CD14-positive monocyte (primary cell): ENCODE data around the gene PPBP. TPM values are rescaled to one million over a fixed set of nuclear protein-coding genes. Genes with fewer than 3 reads are reported as not detected.

Source experiments
- DNase-seq, 3 donors: peaks; one replicate each; pipeline ENCODE4 v3.0.0-alpha.2; 2011 to 2022
- H2AFZ ChIP-seq: 2 replicates; pipeline ENCODE4 v1.6.0; 2012; ENCODE audit warnings: mild to moderate bottlenecking, low read depth, low read length, inconsistent platforms; ENCODE audit not compliant: insufficient read depth, poor library complexity, severe bottlenecking
- H3K27ac ChIP-seq, 2 donors: 1 replicate in 1 of 2; 2 replicates in 1 of 2; pipeline ENCODE4 v1.5.1; 2012 to 2013; ENCODE audit warnings: low read length in 2 of 2, control low read depth in 1 of 2, inconsistent platforms in 1 of 2, low read depth in 1 of 2, mild to moderate bottlenecking in 1 of 2
- H3K27me3 ChIP-seq, 2 donors: one replicate each; pipeline versions ENCODE4 v1.6.0 to v1.6.1; 2011 to 2013; ENCODE audit warnings: low read length in 2 of 2; ENCODE audit not compliant: control insufficient read depth in 2 of 2, insufficient read depth in 2 of 2
- H3K36me3 ChIP-seq, 2 donors: replicated peaks in 1 of 2; 1 replicate in 1 of 2; 2 replicates in 1 of 2; pipeline versions ENCODE4 v1.5.1 to v1.6.1; 2012 to 2013; ENCODE audit warnings: low read length in 2 of 2, control low read depth in 1 of 2, inconsistent platforms in 1 of 2, mild to moderate bottlenecking in 1 of 2; ENCODE audit not compliant: insufficient read depth in 2 of 2, control insufficient read depth in 1 of 2
- H3K4me1 ChIP-seq, 2 donors: 1 replicate in 1 of 2; 2 replicates in 1 of 2; pipeline versions ENCODE4 v1.5.1 to v1.6.1; 2012 to 2013; ENCODE audit warnings: low read length in 2 of 2, control low read depth in 1 of 2, inconsistent platforms in 1 of 2, mild to moderate bottlenecking in 1 of 2, moderate library complexity in 1 of 2; ENCODE audit not compliant: insufficient read depth in 2 of 2, control insufficient read depth in 1 of 2
- H3K4me2 ChIP-seq: replicated peaks from 2 replicates; pipeline ENCODE3; 2012; ENCODE audit warnings: low read length, moderate library complexity, mild to moderate bottlenecking; ENCODE audit not compliant: poor library complexity, severe bottlenecking; ENCODE audit errors: extremely low read depth
- H3K4me3 ChIP-seq, 3 experiments: fragments of 200-600 bp in 1 of 3; sonication (generic) in 1 of 3; replicated peaks in 1 of 3; 1 replicate in 2 of 3; 2 replicates in 1 of 3; pipeline ENCODE4 v1.5.1; 2011 to 2013; ENCODE audit warnings: low read length in 3 of 3, mild to moderate bottlenecking in 3 of 3, control low read depth in 2 of 3, low read depth in 2 of 3, inconsistent platforms in 1 of 3, moderate library complexity in 1 of 3
- H3K79me2 ChIP-seq: 2 replicates; pipeline ENCODE4 v1.6.0; 2012; ENCODE audit warnings: mild to moderate bottlenecking, control low read depth, inconsistent platforms, low read length, moderate library complexity; ENCODE audit not compliant: insufficient read depth
- H3K9ac ChIP-seq: 2 replicates; pipeline ENCODE4 v1.6.0; 2017; ENCODE audit warnings: low read length, mild to moderate bottlenecking; ENCODE audit not compliant: insufficient read depth, poor library complexity, severe bottlenecking
- H3K9me3 ChIP-seq, 2 donors: replicated peaks in 1 of 2; 1 replicate in 1 of 2; 2 replicates in 1 of 2; pipeline versions ENCODE4 v1.5.1 to v1.6.1; 2012 to 2013; ENCODE audit warnings: low read length in 2 of 2, control low read depth in 1 of 2; ENCODE audit not compliant: control insufficient read depth in 1 of 2, insufficient read depth in 1 of 2
- H4K20me1 ChIP-seq: 2 replicates; pipeline ENCODE4 v1.6.0; 2012; ENCODE audit warnings: mild to moderate bottlenecking, low read length, control low read depth, moderate library complexity; ENCODE audit not compliant: insufficient read depth
- H3K27ac Mint-ChIP-seq, 7 donors: one replicate each; pipeline ENCODE4 v1.8.0; 2020; ENCODE audit warnings: mild to moderate bottlenecking in 7 of 7, mixed read lengths in 7 of 7, moderate library complexity in 6 of 7, inconsistent platforms in 2 of 7
- H3K27me3 Mint-ChIP-seq, 3 donors: one replicate each; pipeline ENCODE4 v1.8.0; 2021 to 2022; ENCODE audit warnings: low read depth in 3 of 3, mild to moderate bottlenecking in 3 of 3, mixed read lengths in 3 of 3, moderate library complexity in 3 of 3, inconsistent platforms in 1 of 3
- H3K36me3 Mint-ChIP-seq, 2 donors: one replicate each; pipeline ENCODE4 v1.8.0; 2020; ENCODE audit warnings: mixed read lengths in 2 of 2, inconsistent platforms in 1 of 2, mild to moderate bottlenecking in 1 of 2
- H3K4me1 Mint-ChIP-seq: one replicate; pipeline ENCODE4 v1.8.0; 2020; ENCODE audit warnings: mild to moderate bottlenecking, mixed read lengths
- H3K4me3 Mint-ChIP-seq, 2 donors: one replicate each; pipeline ENCODE4 v1.8.0; 2020; ENCODE audit warnings: mild to moderate bottlenecking in 2 of 2, mixed read lengths in 2 of 2, moderate library complexity in 1 of 2
- H3K9me3 Mint-ChIP-seq, 7 donors: one replicate each; pipeline ENCODE4 v1.8.0; 2020 to 2022; ENCODE audit warnings: mixed read lengths in 7 of 7, mild to moderate bottlenecking in 6 of 7, moderate library complexity in 6 of 7, inconsistent platforms in 2 of 7
- intact Hi-C, 2 donors: fragments of 100-400 bp; cut with micrococcal nuclease; formaldehyde crosslinking; loops; one replicate each; pipeline versions ENCODE4 v1.15.0 to v1.15.1; 2023
- polyA plus RNA-seq, 3 donors: library from polyadenylated mRNA; depleted of rRNA in 1 of 3; unstranded in 2 of 3; stranded (reverse) in 1 of 3; fragments of 300-500 nt in 2 of 3; fragments of >200 nt in 1 of 3; fragmentation: Illumina TruSeq in 2 of 3; gene quantifications; 1 replicate in 2 of 3; 2 replicates in 1 of 3; pipeline ENCODE4 v1.2.3, GENCODE V29; 2012 to 2021
- TF ChIP-seq, protein P1 (sequence below): fragments of 200-600 bp; IDR thresholded peaks from one replicate; pipeline ENCODE4 v1.8.0; 2022; ENCODE audit warnings: antibody characterized with exemption, mild to moderate bottlenecking

The PPBP gene
- polyA plus RNA-seq, 3 donors = 0.65 to 63.1 (median 16.3) TPM

- H3K79me2 ChIP-seq = no peaks in the 10 kb centered on the region
- no peak overlapping the region for H3K4me3 Mint-ChIP-seq
- H3K4me1 Mint-ChIP-seq = no peaks in the 10 kb centered on the region
- DNase-seq = no peak
- TF ChIP-seq, protein P1, sequence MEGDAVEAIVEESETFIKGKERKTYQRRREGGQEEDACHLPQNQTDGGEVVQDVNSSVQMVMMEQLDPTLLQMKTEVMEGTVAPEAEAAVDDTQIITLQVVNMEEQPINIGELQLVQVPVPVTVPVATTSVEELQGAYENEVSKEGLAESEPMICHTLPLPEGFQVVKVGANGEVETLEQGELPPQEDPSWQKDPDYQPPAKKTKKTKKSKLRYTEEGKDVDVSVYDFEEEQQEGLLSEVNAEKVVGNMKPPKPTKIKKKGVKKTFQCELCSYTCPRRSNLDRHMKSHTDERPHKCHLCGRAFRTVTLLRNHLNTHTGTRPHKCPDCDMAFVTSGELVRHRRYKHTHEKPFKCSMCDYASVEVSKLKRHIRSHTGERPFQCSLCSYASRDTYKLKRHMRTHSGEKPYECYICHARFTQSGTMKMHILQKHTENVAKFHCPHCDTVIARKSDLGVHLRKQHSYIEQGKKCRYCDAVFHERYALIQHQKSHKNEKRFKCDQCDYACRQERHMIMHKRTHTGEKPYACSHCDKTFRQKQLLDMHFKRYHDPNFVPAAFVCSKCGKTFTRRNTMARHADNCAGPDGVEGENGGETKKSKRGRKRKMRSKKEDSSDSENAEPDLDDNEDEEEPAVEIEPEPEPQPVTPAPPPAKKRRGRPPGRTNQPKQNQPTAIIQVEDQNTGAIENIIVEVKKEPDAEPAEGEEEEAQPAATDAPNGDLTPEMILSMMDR = no peak
- peaks cover 8 to 10% of the 10 kb centered on the region in 2 donors for H3K9me3 ChIP-seq
- intact Hi-C loops = no loop called here
- H3K4me3 ChIP-seq = no peak overlapping the region
- peaks cover 0 to 1% (median 0%) of the 10 kb centered on the region in 3 donors for H3K27me3 Mint-ChIP-seq
- H2AFZ ChIP-seq = no peak overlapping the region
- no peaks in the 10 kb centered on the region for H3K36me3 ChIP-seq
- no peaks in the 10 kb centered on the region for H3K27me3 ChIP-seq
- H3K9ac ChIP-seq = no peak overlapping the region
- no peaks in the 10 kb centered on the region for H4K20me1 ChIP-seq
- no peak overlapping the region for H3K4me2 ChIP-seq
- H3K9me3 Mint-ChIP-seq = peaks cover 11 to 35% (median 27%) of the 10 kb centered on the region in 7 donors
- H3K4me1 ChIP-seq = no peaks in the 10 kb centered on the region
- H3K36me3 Mint-ChIP-seq = no peaks in the 10 kb centered on the region
- no peak overlapping the region for H3K27ac ChIP-seq
- H3K27ac Mint-ChIP-seq = no peak overlapping the region
These were observed 13.6 kb downstream of the PPBP start for GRCh38 chr4:73974352-73974751.

GRCh38 chr4:73970945-73971344 lies 17.0 kb downstream of the PPBP start:
- H3K79me2 ChIP-seq = no peaks in the 10 kb centered on the region
- no peak overlapping the region for H3K4me3 Mint-ChIP-seq
- no peak overlapping the region for H3K4me3 ChIP-seq
- no peaks in the 10 kb centered on the region for H3K27me3 ChIP-seq
- no peaks in the 10 kb centered on the region for H3K36me3 Mint-ChIP-seq
- no peaks in the 10 kb centered on the region for H3K36me3 ChIP-seq
- DNase-seq = no peak
- H3K27ac ChIP-seq = no peak overlapping the region
- no peaks in the 10 kb centered on the region for H4K20me1 ChIP-seq
- peaks cover 11 to 40% (median 29%) of the 10 kb centered on the region in 7 donors for H3K9me3 Mint-ChIP-seq
- no peaks in the 10 kb centered on the region for H3K27me3 Mint-ChIP-seq
- no peak overlapping the region for H3K27ac Mint-ChIP-seq
- peaks cover 8 to 17% of the 10 kb centered on the region in 2 donors for H3K9me3 ChIP-seq
- intact Hi-C loops = no loop called here
- H3K4me1 Mint-ChIP-seq = no peaks in the 10 kb centered on the region
- H3K4me1 ChIP-seq = no peaks in the 10 kb centered on the region
- no peak overlapping the region for H3K4me2 ChIP-seq
- no peak overlapping the region for H3K9ac ChIP-seq
- TF ChIP-seq, protein P1 = no peak
- no peak overlapping the region for H2AFZ ChIP-seq
